ENCODE data around the gene OMP.

DNA sequence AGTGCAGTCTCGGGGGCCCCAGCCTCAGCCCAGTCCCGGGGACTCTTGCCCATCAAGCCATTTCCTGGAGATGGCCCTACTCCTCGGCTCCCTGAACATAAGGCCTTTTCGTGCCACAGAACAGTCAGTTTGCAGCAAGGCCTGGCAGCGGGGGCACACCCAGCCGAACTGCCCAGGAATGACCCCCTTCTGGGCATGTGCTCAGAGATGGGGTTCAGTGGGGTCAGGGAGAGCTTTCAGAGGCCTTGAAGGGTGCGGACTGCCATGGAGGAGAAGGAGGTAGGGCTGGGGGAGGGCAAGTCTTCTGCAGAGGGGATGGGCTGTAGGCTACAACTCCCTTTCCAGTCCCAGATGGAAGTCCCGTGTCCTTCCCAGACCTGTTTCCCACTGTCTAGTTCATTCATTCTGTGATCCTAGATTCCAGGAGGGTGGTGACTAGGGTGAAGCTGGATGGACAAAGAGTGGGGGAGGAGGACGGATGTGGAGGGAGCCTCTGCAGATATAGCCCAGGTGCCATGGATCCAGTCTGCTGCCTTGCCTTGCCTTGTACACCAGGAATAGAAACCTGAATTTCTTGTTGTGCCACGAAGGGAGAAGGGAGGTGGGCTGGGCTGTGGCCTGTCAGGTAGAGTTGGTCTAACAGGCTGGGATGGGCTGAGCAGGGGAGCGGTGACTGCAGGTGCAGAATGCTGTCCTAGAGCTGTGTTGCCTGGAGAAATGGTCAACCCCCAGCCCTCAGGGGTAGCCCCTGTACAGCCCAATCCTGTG is 14.2 kb upstream of the OMP start:
- TF ChIP-seq, protein P1, sequence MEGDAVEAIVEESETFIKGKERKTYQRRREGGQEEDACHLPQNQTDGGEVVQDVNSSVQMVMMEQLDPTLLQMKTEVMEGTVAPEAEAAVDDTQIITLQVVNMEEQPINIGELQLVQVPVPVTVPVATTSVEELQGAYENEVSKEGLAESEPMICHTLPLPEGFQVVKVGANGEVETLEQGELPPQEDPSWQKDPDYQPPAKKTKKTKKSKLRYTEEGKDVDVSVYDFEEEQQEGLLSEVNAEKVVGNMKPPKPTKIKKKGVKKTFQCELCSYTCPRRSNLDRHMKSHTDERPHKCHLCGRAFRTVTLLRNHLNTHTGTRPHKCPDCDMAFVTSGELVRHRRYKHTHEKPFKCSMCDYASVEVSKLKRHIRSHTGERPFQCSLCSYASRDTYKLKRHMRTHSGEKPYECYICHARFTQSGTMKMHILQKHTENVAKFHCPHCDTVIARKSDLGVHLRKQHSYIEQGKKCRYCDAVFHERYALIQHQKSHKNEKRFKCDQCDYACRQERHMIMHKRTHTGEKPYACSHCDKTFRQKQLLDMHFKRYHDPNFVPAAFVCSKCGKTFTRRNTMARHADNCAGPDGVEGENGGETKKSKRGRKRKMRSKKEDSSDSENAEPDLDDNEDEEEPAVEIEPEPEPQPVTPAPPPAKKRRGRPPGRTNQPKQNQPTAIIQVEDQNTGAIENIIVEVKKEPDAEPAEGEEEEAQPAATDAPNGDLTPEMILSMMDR (IDR thresholded peaks at IDR 0.05; ENCODE audit: poor library complexity, severe bottlenecking): no peak
- TF ChIP-seq POLR2AphosphoS5 (IDR thresholded peaks at IDR 0.05): no peak
- no peak for TF ChIP-seq EZH2 (IDR thresholded peaks at IDR 0.05; ENCODE audit: borderline replicate concordance, insufficient read depth, low read length, poor library complexity, severe bottlenecking)
- no peak for TF ChIP-seq EP300 (conservative IDR thresholded peaks at IDR 0.05; ENCODE audit: poor library complexity, severe bottlenecking)
- TF ChIP-seq, protein P2, sequence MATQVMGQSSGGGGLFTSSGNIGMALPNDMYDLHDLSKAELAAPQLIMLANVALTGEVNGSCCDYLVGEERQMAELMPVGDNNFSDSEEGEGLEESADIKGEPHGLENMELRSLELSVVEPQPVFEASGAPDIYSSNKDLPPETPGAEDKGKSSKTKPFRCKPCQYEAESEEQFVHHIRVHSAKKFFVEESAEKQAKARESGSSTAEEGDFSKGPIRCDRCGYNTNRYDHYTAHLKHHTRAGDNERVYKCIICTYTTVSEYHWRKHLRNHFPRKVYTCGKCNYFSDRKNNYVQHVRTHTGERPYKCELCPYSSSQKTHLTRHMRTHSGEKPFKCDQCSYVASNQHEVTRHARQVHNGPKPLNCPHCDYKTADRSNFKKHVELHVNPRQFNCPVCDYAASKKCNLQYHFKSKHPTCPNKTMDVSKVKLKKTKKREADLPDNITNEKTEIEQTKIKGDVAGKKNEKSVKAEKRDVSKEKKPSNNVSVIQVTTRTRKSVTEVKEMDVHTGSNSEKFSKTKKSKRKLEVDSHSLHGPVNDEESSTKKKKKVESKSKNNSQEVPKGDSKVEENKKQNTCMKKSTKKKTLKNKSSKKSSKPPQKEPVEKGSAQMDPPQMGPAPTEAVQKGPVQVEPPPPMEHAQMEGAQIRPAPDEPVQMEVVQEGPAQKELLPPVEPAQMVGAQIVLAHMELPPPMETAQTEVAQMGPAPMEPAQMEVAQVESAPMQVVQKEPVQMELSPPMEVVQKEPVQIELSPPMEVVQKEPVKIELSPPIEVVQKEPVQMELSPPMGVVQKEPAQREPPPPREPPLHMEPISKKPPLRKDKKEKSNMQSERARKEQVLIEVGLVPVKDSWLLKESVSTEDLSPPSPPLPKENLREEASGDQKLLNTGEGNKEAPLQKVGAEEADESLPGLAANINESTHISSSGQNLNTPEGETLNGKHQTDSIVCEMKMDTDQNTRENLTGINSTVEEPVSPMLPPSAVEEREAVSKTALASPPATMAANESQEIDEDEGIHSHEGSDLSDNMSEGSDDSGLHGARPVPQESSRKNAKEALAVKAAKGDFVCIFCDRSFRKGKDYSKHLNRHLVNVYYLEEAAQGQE (IDR thresholded peaks at IDR 0.05; ENCODE audit: borderline replicate concordance): no peak
- no peak for TF ChIP-seq RAD21 (conservative IDR thresholded peaks at IDR 0.05)
- TF ChIP-seq SMC3 (conservative IDR thresholded peaks at IDR 0.05; ENCODE audit: poor library complexity): no peak
- TF ChIP-seq TAF1 (IDR thresholded peaks at IDR 0.05; ENCODE audit: low read depth): no peak
- TF ChIP-seq MXI1 (conservative IDR thresholded peaks at IDR 0.05; ENCODE audit: poor library complexity, severe bottlenecking): no peak
